Neuronal stem cell (in vitro differentiated cells): ENCODE data around the gene SFTA2.

Experiments
- DNase-seq: peaks from one replicate; pipeline ENCODE4 v3.0.0-alpha.2; 2013; ENCODE audit warnings: low spot score
- H2AFZ ChIP-seq: one replicate; pipeline ENCODE4 v1.6.1; 2013; ENCODE audit warnings: mild to moderate bottlenecking, low read length, inconsistent platforms
- H2AK5ac ChIP-seq: 2 replicates; pipeline ENCODE4 v1.6.1; 2013; ENCODE audit warnings: low read depth, mild to moderate bottlenecking, inconsistent platforms, low read length, moderate library complexity, mixed read lengths
- H2BK120ac ChIP-seq: 2 replicates; pipeline ENCODE4 v1.6.1; 2013; ENCODE audit warnings: low read depth, mild to moderate bottlenecking, inconsistent platforms, low read length, moderate library complexity, mixed read lengths
- H2BK12ac ChIP-seq: one replicate; pipeline ENCODE4 v1.6.1; 2013; ENCODE audit warnings: low read length, inconsistent platforms
- H2BK15ac ChIP-seq: 2 replicates; pipeline ENCODE4 v1.6.1; 2013; ENCODE audit warnings: mild to moderate bottlenecking, low read length, inconsistent platforms, mixed read lengths
- H2BK5ac ChIP-seq: one replicate; pipeline ENCODE4 v1.6.1; 2013; ENCODE audit warnings: inconsistent platforms, mild to moderate bottlenecking, low read length, moderate library complexity
- H3K14ac ChIP-seq: one replicate; pipeline ENCODE4 v1.6.1; 2013; ENCODE audit warnings: low read length, inconsistent platforms
- H3K18ac ChIP-seq: 2 replicates; pipeline ENCODE4 v1.6.1; 2013; ENCODE audit warnings: low read length, inconsistent platforms
- H3K23ac ChIP-seq: 2 replicates; pipeline ENCODE4 v1.6.1; 2013; ENCODE audit warnings: low read depth, mild to moderate bottlenecking, mixed read lengths, low read length, inconsistent platforms; ENCODE audit not compliant: poor library complexity
- H3K27ac ChIP-seq: replicated peaks from 3 replicates; pipeline ENCODE4 v1.5.1; 2013; ENCODE audit warnings: low read length, inconsistent platforms
- H3K27me3 ChIP-seq, 3 experiments: 2 replicates each; pipeline ENCODE4 v1.6.1; 2013; ENCODE audit warnings: low read length in 3 of 3, mild to moderate bottlenecking in 2 of 3, inconsistent platforms in 1 of 3, low read depth in 1 of 3, mixed read lengths in 1 of 3, moderate library complexity in 1 of 3; ENCODE audit not compliant: control insufficient read depth in 3 of 3, insufficient read depth in 3 of 3
- H3K36me3 ChIP-seq, 2 donors: replicated peaks in 1 of 2; 2 replicates each; pipeline ENCODE4 v1.6.1; 2013; ENCODE audit warnings: low read length in 2 of 2; ENCODE audit not compliant: control insufficient read depth in 2 of 2, insufficient read depth in 2 of 2
- H3K4ac ChIP-seq: 2 replicates; pipeline ENCODE4 v1.6.1; 2013; ENCODE audit warnings: inconsistent platforms, mild to moderate bottlenecking, low read length, moderate library complexity
- H3K4me1 ChIP-seq, 2 donors: 1 replicate in 1 of 2; 2 replicates in 1 of 2; pipeline ENCODE4 v1.6.1; 2013; ENCODE audit warnings: low read length in 2 of 2, low read depth in 1 of 2; ENCODE audit not compliant: control insufficient read depth in 2 of 2, insufficient read depth in 1 of 2
- H3K4me2 ChIP-seq: one replicate; pipeline ENCODE4 v1.6.1; 2013; ENCODE audit warnings: mild to moderate bottlenecking, low read length, inconsistent platforms; ENCODE audit not compliant: insufficient read depth, poor library complexity, severe bottlenecking
- H3K4me3 ChIP-seq, 2 donors: 2 replicates each; pipeline ENCODE4 v1.5.1; 2013; ENCODE audit warnings: low read length in 2 of 2, mild to moderate bottlenecking in 2 of 2, inconsistent platforms in 1 of 2, moderate library complexity in 1 of 2
- H3K79me1 ChIP-seq: one replicate; pipeline ENCODE4 v1.6.1; 2013; ENCODE audit warnings: low read depth, mild to moderate bottlenecking, inconsistent platforms, low read length, moderate library complexity
- H3K9ac ChIP-seq: one replicate; pipeline ENCODE4 v1.6.1; 2013; ENCODE audit warnings: mild to moderate bottlenecking, low read depth, low read length, inconsistent platforms; ENCODE audit not compliant: poor library complexity
- H3K9me3 ChIP-seq, 2 donors: replicated peaks in 1 of 2; 2 replicates each; pipeline versions ENCODE3 to v1.6.1; 2013; ENCODE audit warnings: low read length in 2 of 2, mild to moderate bottlenecking in 2 of 2, inconsistent platforms in 1 of 2, low read depth in 1 of 2, mixed read lengths in 1 of 2, moderate library complexity in 1 of 2; ENCODE audit not compliant: control insufficient read depth in 2 of 2, insufficient read depth in 1 of 2
- H4K8ac ChIP-seq: one replicate; pipeline ENCODE4 v1.6.1; 2013; ENCODE audit warnings: low read depth, mild to moderate bottlenecking, inconsistent platforms, low read length, moderate library complexity
- H4K91ac ChIP-seq: one replicate; pipeline ENCODE4 v1.6.1; 2013; ENCODE audit warnings: low read length, low read depth, mild to moderate bottlenecking, inconsistent platforms; ENCODE audit not compliant: poor library complexity
- WGBS, 2 donors: extraction: QIAGEN DNeasy Blood & Tissue Kit; methylation state at CpG; one replicate each; pipeline ENCODE4 v1.1.7; 2013; ENCODE audit warnings: missing lambda C conversion rate in 2 of 2, mixed read lengths in 1 of 2; ENCODE audit not compliant: insufficient read length in 2 of 2, insufficient replicate concordance in 1 of 2; ENCODE audit errors: extremely low coverage in 2 of 2; 5-methylcytosine and 5-hydroxymethylcytosine counted together

The SFTA2 gene

DNA sequence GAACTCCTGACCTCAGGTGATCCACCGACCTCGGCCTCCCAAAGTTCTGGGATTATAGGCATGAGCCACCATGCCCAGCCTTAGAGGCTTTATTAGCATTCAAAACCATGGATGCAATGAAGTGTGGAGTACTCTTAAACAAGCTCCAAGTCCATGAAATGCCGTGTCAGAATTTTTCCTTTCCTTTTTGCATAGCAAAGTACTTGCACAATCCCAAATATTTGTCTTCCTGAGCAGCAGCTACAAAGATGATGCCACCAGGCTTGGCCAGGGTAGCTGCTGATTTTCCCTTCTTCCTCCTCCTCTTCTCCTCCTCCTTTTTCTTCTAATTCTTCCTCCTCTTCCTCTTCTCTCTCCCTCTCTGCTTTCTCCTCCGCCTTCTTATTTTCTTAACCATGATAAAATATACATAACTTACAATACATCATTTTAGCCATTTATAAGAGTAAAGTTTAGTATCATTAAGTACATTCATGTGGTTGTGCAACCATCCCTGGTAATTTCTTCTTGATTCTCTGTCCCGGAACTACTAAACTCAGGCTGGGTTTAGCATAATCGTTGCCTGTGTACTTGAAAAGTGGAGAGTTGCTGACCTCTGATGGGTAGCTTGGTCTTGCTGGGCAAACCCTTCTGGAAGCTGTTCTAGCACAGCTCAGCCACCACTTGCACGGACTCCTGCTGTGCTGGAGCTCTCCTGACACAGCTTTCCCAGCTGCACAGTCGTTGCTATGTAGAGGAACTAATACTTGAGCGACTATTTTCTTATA is 29.1 kb upstream of the SFTA2 start:
- H2BK120ac ChIP-seq: no peak overlapping the region
- no peak overlapping the region for H2AK5ac ChIP-seq
- H3K79me1 ChIP-seq: no peaks in the 10 kb centered on the region
- no peak overlapping the region for H3K4ac ChIP-seq
- H3K9ac ChIP-seq: no peak overlapping the region
- peaks cover 0 to under 1% of the 10 kb centered on the region in 2 donors for H3K9me3 ChIP-seq
- no peak overlapping the region for H3K4me3 ChIP-seq
- H4K91ac ChIP-seq: no peak overlapping the region
- H2BK15ac ChIP-seq: no peak overlapping the region
- no peak overlapping the region for H3K14ac ChIP-seq
- H3K27ac ChIP-seq: no peak overlapping the region
- no peak overlapping the region for H3K4me2 ChIP-seq
- no peak overlapping the region for H2BK5ac ChIP-seq
- no peak overlapping the region for H2AFZ ChIP-seq
- H3K4me1 ChIP-seq: peaks cover 0 to 2% of the 10 kb centered on the region in 2 donors
- no peak overlapping the region for H3K18ac ChIP-seq
- H3K27me3 ChIP-seq: peaks cover 0 to 27% (median 2%) of the 10 kb centered on the region in 3 experiments
- no peak overlapping the region for H3K23ac ChIP-seq
- DNase-seq: no peak
- no peak overlapping the region for H4K8ac ChIP-seq
- no peaks in the 10 kb centered on the region for H3K36me3 ChIP-seq
- no peak overlapping the region for H2BK12ac ChIP-seq
- 100% methylated on average over 1 of the region's 9 CpGs; no CpG with 5 or more reads in 1 of the 2 donors for WGBS, 2 donors

- no peak overlapping the region for H4K91ac ChIP-seq
- no peak overlapping the region for H3K18ac ChIP-seq
- H3K14ac ChIP-seq: no peak overlapping the region
- no peak overlapping the region for H3K4me2 ChIP-seq
- no CpG with 5 or more reads among the region's 2 CpGs for WGBS, 2 donors
- H2AK5ac ChIP-seq: no peak overlapping the region
- no peak overlapping the region for H2BK5ac ChIP-seq
- H3K9me3 ChIP-seq: peaks cover 0 to 3% of the 10 kb centered on the region in 2 donors
- no peak overlapping the region for H3K4me3 ChIP-seq
- no peak overlapping the region for H3K23ac ChIP-seq
- H3K27me3 ChIP-seq: peaks cover 0 to 60% (median 3%) of the 10 kb centered on the region in 3 experiments
- no peak overlapping the region for H2BK12ac ChIP-seq
- H4K8ac ChIP-seq: no peak overlapping the region
- H2BK120ac ChIP-seq: no peak overlapping the region
- H2BK15ac ChIP-seq: no peak overlapping the region
- no peaks in the 10 kb centered on the region for H3K36me3 ChIP-seq
- H2AFZ ChIP-seq: no peak overlapping the region
- no peak overlapping the region for H3K4ac ChIP-seq
- no peak overlapping the region for H3K27ac ChIP-seq
- H3K79me1 ChIP-seq: no peaks in the 10 kb centered on the region
- no peak overlapping the region for H3K9ac ChIP-seq
- peaks cover 2 to 11% of the 10 kb centered on the region in 2 donors for H3K4me1 ChIP-seq
- no peak for DNase-seq
Measured at GRCh38 chr6:30957716-30958115, 25.7 kb upstream of the SFTA2 start.

- Histone ChIP-seq H3K23ac (no peak overlapping the region), H3K79me1 (no peaks in the 10 kb centered on the region), H3K18ac (peak overlapping the region; percentile 90), H3K4me2 (peak overlapping the region; percentile 67), H3K36me3 (no peaks in the 10 kb centered on the region), H2BK15ac (peak overlapping the region; percentile 25), H3K4me1 (peaks cover 2 to 11% of the 10 kb centered on the region in 2 donors), H2AFZ (peak overlapping the region; percentile 73), H3K4me3 (peak overlapping the region; percentile 1 to 14), H2BK120ac (no peak overlapping the region), H2BK12ac (no peak overlapping the region), H3K9me3 (peaks cover 3 to 4% of the 10 kb centered on the region in 2 donors), H4K8ac (no peak overlapping the region), H3K4ac (no peak overlapping the region), H3K9ac (no peak overlapping the region), H3K14ac (no peak overlapping the region), H2AK5ac (no peak overlapping the region), H3K27ac (no peak overlapping the region), H4K91ac (no peak overlapping the region), H3K27me3 (peaks cover 0 to 68% (median 3%) of the 10 kb centered on the region in 3 experiments), H2BK5ac (peak overlapping the region; percentile 27)
- peak; percentile 53 for DNase-seq
- WGBS, 2 donors: no CpG with 5 or more reads among the region's 46 CpGs
Measured at GRCh38 chr6:30955367-30956042, 23.5 kb upstream of the SFTA2 start.
